Loucy (cell line): Measurements from ENCODE around the gene NGRN.

Experiments
- CTCF ChIP-seq: fragments of 200-600 bp; sonication (generic); conservative IDR thresholded peaks from 2 replicates; pipeline ENCODE4 v1.5.1; 2014; ENCODE audit warnings: mild to moderate bottlenecking, antibody characterized with exemption, low read length
- EZH2phosphoT487 ChIP-seq: fragments of 200-600 bp; IDR thresholded peaks from 2 replicates; pipeline ENCODE4 v1.6.1; 2018; ENCODE audit warnings: antibody characterized with exemption, mild to moderate bottlenecking, moderate library complexity, borderline replicate concordance

- TF ChIP-seq CTCF (no peak), EZH2phosphoT487 (no peak)
Measured at GRCh38 chr15:90270502-90271150, 5.2 kb downstream of the NGRN start.
